ENCODE results near the gene SENP5.

The SENP5 gene

DNA sequence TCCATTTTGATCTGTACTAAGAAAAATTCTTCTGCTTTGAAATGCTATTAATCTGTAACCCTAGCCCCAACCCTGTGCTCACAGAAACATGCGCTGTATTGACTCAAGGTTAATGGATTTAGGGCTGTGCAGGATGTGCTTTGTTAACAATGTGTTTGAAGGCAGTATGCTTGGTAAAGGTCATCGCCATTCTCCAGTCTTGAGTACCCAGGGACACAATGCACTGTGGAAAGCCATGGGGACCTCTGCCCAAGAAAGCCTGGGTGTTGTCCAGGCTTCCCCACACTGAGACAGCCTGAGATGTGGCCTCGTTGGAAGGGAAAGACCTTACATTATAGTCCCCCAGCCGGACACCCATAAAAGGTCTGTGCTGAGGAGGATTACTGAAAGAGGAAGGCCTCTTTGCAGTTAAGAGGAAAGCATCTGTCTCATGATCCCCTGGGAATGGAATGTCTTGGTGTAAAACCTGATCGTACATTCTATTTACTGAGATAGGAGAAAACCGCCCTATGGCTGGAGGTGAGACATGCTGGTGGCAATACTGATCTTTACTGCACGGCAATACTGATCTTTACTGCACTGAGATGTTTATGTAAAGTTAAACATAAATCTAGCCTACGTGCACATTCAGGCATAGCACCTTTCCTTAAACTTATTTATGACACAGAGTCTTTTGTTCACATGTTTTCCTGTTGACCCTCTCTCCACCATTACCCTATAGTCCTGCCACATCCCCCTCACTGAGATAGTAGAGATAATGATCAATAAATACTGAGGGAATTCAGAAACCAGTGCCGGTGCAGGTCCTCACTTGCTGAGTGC is 94.6 kb downstream of the SENP5 start:
- H3K9me3 ChIP-seq (ENCODE audit: insufficient read depth, low read length): no peaks in the 10 kb centered on the region
- TF ChIP-seq ZNF274 (IDR thresholded peaks at IDR 0.05; ENCODE audit: low read depth, low read length): no peak
- H3K9ac ChIP-seq (ENCODE audit: insufficient read length, low read depth): no peak overlapping the region
- H3K4me1 ChIP-seq (ENCODE audit: insufficient read depth, insufficient read length): no peaks in the 10 kb centered on the region
- H3K27me3 ChIP-seq (ENCODE audit: insufficient read depth, insufficient read length): peaks cover 10% of the 10 kb centered on the region
- H3K4me3 ChIP-seq (ENCODE audit: insufficient read length, low read depth): no peak overlapping the region
- H3K36me3 ChIP-seq (ENCODE audit: insufficient read depth, insufficient read length, low read length): no peaks in the 10 kb centered on the region
- no peak for DNase-seq (ENCODE audit: low read depth, low spot score)

GRCh38 chr3:196962930-196963630 is 95.4 kb downstream of the SENP5 start:
- Histone ChIP-seq H3K27me3 (ENCODE audit: insufficient read depth, insufficient read length) (peaks cover 18% of the 10 kb centered on the region), H3K4me1 (ENCODE audit: insufficient read depth, insufficient read length) (peaks cover 2% of the 10 kb centered on the region), H3K36me3 (ENCODE audit: insufficient read depth, insufficient read length, low read length) (no peaks in the 10 kb centered on the region), H3K9me3 (ENCODE audit: insufficient read depth, low read length) (no peaks in the 10 kb centered on the region), H3K4me3 (ENCODE audit: insufficient read length, low read depth) (no peak overlapping the region), H3K9ac (ENCODE audit: insufficient read length, low read depth) (no peak overlapping the region)
- DNase-seq (ENCODE audit: low read depth, low spot score): no peak
- TF ChIP-seq SUZ12 (IDR thresholded peaks at IDR 0.05; ENCODE audit: extremely low read depth, insufficient read depth, insufficient read length) (no peak), YY1 (IDR thresholded peaks at IDR 0.05; ENCODE audit: insufficient read depth, insufficient read length) (no peak), ZNF274 (IDR thresholded peaks at IDR 0.05; ENCODE audit: low read depth, low read length) (no peak)

DNA sequence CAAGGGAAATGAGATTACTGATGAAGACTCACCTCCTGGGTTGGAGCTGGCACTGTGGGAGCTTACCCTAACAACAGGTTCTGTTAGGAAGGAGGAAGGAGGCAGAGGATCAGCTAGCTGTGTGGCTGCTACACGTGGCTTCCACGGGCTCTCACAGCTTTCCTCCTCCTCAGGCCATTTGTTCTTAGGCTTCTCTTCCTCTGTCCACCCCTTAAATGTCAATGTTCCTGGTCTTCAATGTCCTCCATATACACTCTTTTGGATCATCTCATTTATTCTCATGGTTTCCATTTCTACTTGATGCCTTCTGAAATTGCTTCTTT is 95.9 kb downstream of the SENP5 start:
- Histone ChIP-seq H3K36me3 (ENCODE audit: insufficient read depth, insufficient read length, low read length) (no peaks in the 10 kb centered on the region), H3K27me3 (ENCODE audit: insufficient read depth, insufficient read length) (peaks cover 23% of the 10 kb centered on the region)

GRCh38 chr3:196965112-196965803 is 97.5 kb downstream of the SENP5 start:
- peaks cover 6% of the 10 kb centered on the region for H3K4me1 ChIP-seq (ENCODE audit: insufficient read depth, insufficient read length)
- no peak overlapping the region for H3K9ac ChIP-seq (ENCODE audit: insufficient read length, low read depth)
- no peak overlapping the region for H3K4me3 ChIP-seq (ENCODE audit: insufficient read length, low read depth)
- peaks cover 38% of the 10 kb centered on the region for H3K27me3 ChIP-seq (ENCODE audit: insufficient read depth, insufficient read length)
- H3K36me3 ChIP-seq (ENCODE audit: insufficient read depth, insufficient read length, low read length): no peaks in the 10 kb centered on the region
- no peak for DNase-seq (ENCODE audit: low read depth, low spot score)
- TF ChIP-seq ZNF274 (IDR thresholded peaks at IDR 0.05; ENCODE audit: low read depth, low read length) (no peak), SUZ12 (IDR thresholded peaks at IDR 0.05; ENCODE audit: extremely low read depth, insufficient read depth, insufficient read length) (no peak), YY1 (IDR thresholded peaks at IDR 0.05; ENCODE audit: insufficient read depth, insufficient read length) (no peak)
- H3K9me3 ChIP-seq (ENCODE audit: insufficient read depth, low read length): peaks cover 2% of the 10 kb centered on the region; the same call in 1 of the 2 replicates

More for the DNA sequence above, 95.9 kb downstream of the SENP5 start:
- Histone ChIP-seq H3K9ac (ENCODE audit: insufficient read length, low read depth) (no peak overlapping the region), H3K9me3 (ENCODE audit: insufficient read depth, low read length) (no peaks in the 10 kb centered on the region), H3K4me1 (ENCODE audit: insufficient read depth, insufficient read length) (peaks cover 4% of the 10 kb centered on the region), H3K4me3 (ENCODE audit: insufficient read length, low read depth) (no peak overlapping the region)
- TF ChIP-seq ZNF274 (IDR thresholded peaks at IDR 0.05; ENCODE audit: low read depth, low read length) (no peak), SUZ12 (IDR thresholded peaks at IDR 0.05; ENCODE audit: extremely low read depth, insufficient read depth, insufficient read length) (no peak), YY1 (IDR thresholded peaks at IDR 0.05; ENCODE audit: insufficient read depth, insufficient read length) (no peak)
- no peak for DNase-seq (ENCODE audit: low read depth, low spot score)

- Histone ChIP-seq H3K27me3 (ENCODE audit: insufficient read depth, insufficient read length) (peaks cover 43% of the 10 kb centered on the region), H3K4me3 (ENCODE audit: insufficient read length, low read depth) (no peak overlapping the region), H3K9ac (ENCODE audit: insufficient read length, low read depth) (no peak overlapping the region), H3K4me1 (ENCODE audit: insufficient read depth, insufficient read length) (peaks cover 6% of the 10 kb centered on the region), H3K36me3 (ENCODE audit: insufficient read depth, insufficient read length, low read length) (no peaks in the 10 kb centered on the region), H3K9me3 (ENCODE audit: insufficient read depth, low read length) (peaks cover 7% of the 10 kb centered on the region; the same call in 1 of the 2 replicates)
- TF ChIP-seq ZNF274 (IDR thresholded peaks at IDR 0.05; ENCODE audit: low read depth, low read length) (no peak), YY1 (IDR thresholded peaks at IDR 0.05; ENCODE audit: insufficient read depth, insufficient read length) (no peak), SUZ12 (IDR thresholded peaks at IDR 0.05; ENCODE audit: extremely low read depth, insufficient read depth, insufficient read length) (no peak)
- no peak for DNase-seq (ENCODE audit: low read depth, low spot score)
Observed at GRCh38 chr3:196965804-196966173, 98.1 kb downstream of the SENP5 start.

DNA sequence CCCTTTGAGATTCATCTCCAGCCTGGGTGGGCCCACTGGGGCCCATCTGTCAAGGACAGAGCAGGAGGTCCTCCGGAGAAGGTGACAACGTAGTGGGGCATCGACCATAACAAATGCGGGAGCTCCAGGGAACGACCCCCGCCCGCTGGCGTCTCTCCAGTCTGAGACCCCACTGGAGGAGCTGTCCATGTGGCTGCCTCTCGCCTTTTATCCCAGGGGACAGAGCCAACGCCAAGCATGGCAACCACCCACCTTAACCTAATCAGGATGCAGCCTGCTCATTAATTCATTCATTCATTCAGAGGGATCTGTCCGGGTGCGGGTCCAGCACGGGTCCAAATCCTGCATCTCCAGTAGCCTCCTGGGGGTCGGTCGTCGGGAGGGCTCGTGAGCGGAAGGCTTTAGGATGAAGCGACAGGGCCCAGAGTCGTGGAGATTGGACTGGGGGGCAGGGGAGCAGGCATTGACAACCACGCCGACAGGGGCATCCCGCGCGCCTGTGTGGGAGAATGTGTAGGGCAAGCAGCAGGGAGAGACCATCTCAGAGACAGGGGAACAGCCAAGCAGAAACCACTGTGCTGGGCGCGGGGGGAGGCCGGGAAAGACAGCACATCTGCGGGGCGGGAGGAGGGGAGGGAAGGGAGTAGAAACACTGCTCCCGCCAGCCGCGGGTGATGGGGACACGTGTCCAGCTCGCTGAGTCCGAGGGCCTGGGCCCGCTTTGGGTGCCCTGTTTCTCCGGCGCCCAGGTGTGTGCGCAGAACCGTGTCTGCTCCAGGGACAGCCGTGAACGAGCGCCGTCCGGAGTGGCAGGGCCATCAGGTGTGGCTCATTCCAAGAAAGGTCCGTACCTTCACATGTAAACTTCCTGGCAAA is 99.0 kb downstream of the SENP5 start:
- H3K9ac ChIP-seq (ENCODE audit: insufficient read length, low read depth): no peak overlapping the region
- TF ChIP-seq ZNF274 (IDR thresholded peaks at IDR 0.05; ENCODE audit: low read depth, low read length) (no peak), YY1 (IDR thresholded peaks at IDR 0.05; ENCODE audit: insufficient read depth, insufficient read length) (no peak), SUZ12 (IDR thresholded peaks at IDR 0.05; ENCODE audit: extremely low read depth, insufficient read depth, insufficient read length) (no peak)
- peaks cover 6% of the 10 kb centered on the region for H3K4me1 ChIP-seq (ENCODE audit: insufficient read depth, insufficient read length)
- H3K9me3 ChIP-seq (ENCODE audit: insufficient read depth, low read length): peaks cover 17% of the 10 kb centered on the region
- DNase-seq (ENCODE audit: low read depth, low spot score): no peak
- no peak overlapping the region for H3K4me3 ChIP-seq (ENCODE audit: insufficient read length, low read depth)
- no peaks in the 10 kb centered on the region for H3K36me3 ChIP-seq (ENCODE audit: insufficient read depth, insufficient read length, low read length)
- peaks cover 52% of the 10 kb centered on the region for H3K27me3 ChIP-seq (ENCODE audit: insufficient read depth, insufficient read length)
